ENCODE data around the gene BICRA.
"Not testable (repeated sequence)": the region's sequence is repeated elsewhere in the genome, so short reads cannot be mapped to it uniquely, and the experiment has no call there.

Gene BICRA

GRCh38 chr19:47740866-47741519 lies 132.1 kb downstream of the BICRA start:
- DNase-seq = no peak

GRCh38 chr19:47741544-47742140 lies 132.7 kb downstream of the BICRA start:
- no peak for DNase-seq

- DNase-seq = no peak
Measured at GRCh38 chr19:47742634-47743033, 133.7 kb downstream of the BICRA start.

GRCh38 chr19:47745010-47745901 lies 136.3 kb downstream of the BICRA start, which contains the start of gene NOP53:
Gene NOP53 (plus strand): TSS chr19:47745546. CDS start chr19:47745560, 14 bp downstream.
- DNase-seq = peak; percentile 70 to 98 (median 94)

- not testable (repeated sequence) for DNase-seq
Measured at GRCh38 chr19:47746129-47746528, 137.2 kb downstream of the BICRA start.

- no peak for DNase-seq
Measured at GRCh38 chr19:47749326-47749725, 140.4 kb downstream of the BICRA start.

GRCh38 chr19:47750752-47751151 lies 141.8 kb downstream of the BICRA start:
- DNase-seq = no peak

- no peak for DNase-seq
Measured at GRCh38 chr19:47752440-47753211, 143.7 kb downstream of the BICRA start.

Measured in amygdala (tissue), 56 donors.